Activated CD4-positive, alpha-beta T cell treated with anti-CD3 and anti-CD28 coated beads for 36 hours (primary cell): Measurements from ENCODE around the gene DIPK1C. TPM values are rescaled to one million over a fixed set of nuclear protein-coding genes. Genes with fewer than 3 reads are reported as not detected.

ENCODE experiments used
- ATAC-seq: fragments of 200-7000 bp; cut with Tn5 transposase; one replicate; pipeline ENCODE4 v1.10.0; 2021; ENCODE audit warnings: mild to moderate bottlenecking, moderate library complexity
- CTCF ChIA-PET: fragments of 350-600 bp; sonication (Branson Sonifier 250); formaldehyde crosslinking; loops from one replicate; lab custom pipeline; 2021; ENCODE audit warnings: antibody characterized with exemption; lab: Charles Lee
- POLR2A ChIA-PET: fragments of 350-600 bp; sonication (Branson Sonifier 250); formaldehyde crosslinking; loops from one replicate; lab custom pipeline; 2021; ENCODE audit warnings: antibody characterized with exemption, inconsistent platforms; lab: Charles Lee
- DNase-seq: peaks from one replicate; pipeline ENCODE4 v3.0.0-alpha.2; 2020
- H3K27ac Mint-ChIP-seq: one replicate; pipeline ENCODE4 v1.8.0; 2021; ENCODE audit warnings: mixed read lengths
- H3K27me3 Mint-ChIP-seq: one replicate; pipeline ENCODE4 v1.8.0; 2021; ENCODE audit warnings: mixed read lengths
- H3K36me3 Mint-ChIP-seq: one replicate; pipeline ENCODE4 v1.8.0; 2021; ENCODE audit warnings: low read depth, mixed read lengths
- H3K4me1 Mint-ChIP-seq: one replicate; pipeline ENCODE4 v1.8.0; 2021; ENCODE audit warnings: mixed read lengths
- H3K4me3 Mint-ChIP-seq: one replicate; pipeline ENCODE4 v1.8.0; 2021; ENCODE audit warnings: mild to moderate bottlenecking, moderate library complexity, mixed read lengths
- H3K9me3 Mint-ChIP-seq: one replicate; pipeline ENCODE4 v1.8.0; 2021; ENCODE audit warnings: low read depth, mixed read lengths
- intact Hi-C, 2 experiments: fragments of 100-400 bp; cut with DNase I in 1 of 2; cut with micrococcal nuclease in 1 of 2; formaldehyde crosslinking; loops; one replicate each; pipeline versions ENCODE4 v1.14.2 to v1.15.1; 2022 to 2024; cut with DNase I, micrococcal nuclease
- total RNA-seq, 2 experiments: library from RNA; stranded (reverse); gene quantifications; one replicate each; pipeline ENCODE4 v1.2.3, GENCODE V29; 2021

The DIPK1C gene
- total RNA-seq, 2 experiments from 2014 or later: not detected

- H3K27me3 Mint-ChIP-seq: no peaks in the 10 kb centered on the region
- H3K36me3 Mint-ChIP-seq: no peaks in the 10 kb centered on the region
- POLR2A ChIA-PET: no interaction called here
- no peak for ATAC-seq
- H3K9me3 Mint-ChIP-seq: no peaks in the 10 kb centered on the region
- DNase-seq: no peak
- no peak overlapping the region for H3K4me3 Mint-ChIP-seq
- peaks cover 13% of the 10 kb centered on the region for H3K4me1 Mint-ChIP-seq
- CTCF ChIA-PET: interaction anchor here (0.7 to 1.3 kb wide), 2 partner anchors 13 to 488 kb away, joined by 3 to 5 read pairs; no protein-coding TSS in a partner anchor
- H3K27ac Mint-ChIP-seq: no peak overlapping the region
- intact Hi-C loops: no loop called here
These were observed 69.7 kb downstream of the DIPK1C start for GRCh38 chr18:74387383-74387782.

Other genes with a start within 250 kb of the DIPK1C start
- 10 to 100 TPM; 53.1 to 61.4 TPM for gene CYB5A, start 165.3 kb downstream of the DIPK1C start, total RNA-seq
- not detected for gene C18orf63, start 141.5 kb downstream of the DIPK1C start, total RNA-seq
- gene CNDP2, start 39.1 kb upstream of the DIPK1C start, total RNA-seq: 100 to 1,000 TPM; 128 to 146 TPM
- gene CNDP1, start 77.2 kb upstream of the DIPK1C start, total RNA-seq: not detected
- 10 to 100 TPM; 11.4 TPM for gene ZNF407, start 140.6 kb upstream of the DIPK1C start, total RNA-seq